HG02623 (cell line): Measurements from ENCODE around the gene GFOD1.

ENCODE experiments used
- ATAC-seq: cut with Tn5 transposase; IDR thresholded peaks from one replicate; pipeline ENCODE4 v1.9.1; 2021; ENCODE audit warnings: moderate library complexity; ENCODE audit not compliant: unreplicated experiment

Gene GFOD1

GRCh38 chr6:13383328-13384163, 103.9 kb downstream of the GFOD1 start:
- ATAC-seq: peak; percentile 94

GRCh38 chr6:13380761-13381160, 106.6 kb downstream of the GFOD1 start:
- ATAC-seq: no peak

- no peak for ATAC-seq
These were observed 108.5 kb downstream of the GFOD1 start for GRCh38 chr6:13378669-13379590.

DNA sequence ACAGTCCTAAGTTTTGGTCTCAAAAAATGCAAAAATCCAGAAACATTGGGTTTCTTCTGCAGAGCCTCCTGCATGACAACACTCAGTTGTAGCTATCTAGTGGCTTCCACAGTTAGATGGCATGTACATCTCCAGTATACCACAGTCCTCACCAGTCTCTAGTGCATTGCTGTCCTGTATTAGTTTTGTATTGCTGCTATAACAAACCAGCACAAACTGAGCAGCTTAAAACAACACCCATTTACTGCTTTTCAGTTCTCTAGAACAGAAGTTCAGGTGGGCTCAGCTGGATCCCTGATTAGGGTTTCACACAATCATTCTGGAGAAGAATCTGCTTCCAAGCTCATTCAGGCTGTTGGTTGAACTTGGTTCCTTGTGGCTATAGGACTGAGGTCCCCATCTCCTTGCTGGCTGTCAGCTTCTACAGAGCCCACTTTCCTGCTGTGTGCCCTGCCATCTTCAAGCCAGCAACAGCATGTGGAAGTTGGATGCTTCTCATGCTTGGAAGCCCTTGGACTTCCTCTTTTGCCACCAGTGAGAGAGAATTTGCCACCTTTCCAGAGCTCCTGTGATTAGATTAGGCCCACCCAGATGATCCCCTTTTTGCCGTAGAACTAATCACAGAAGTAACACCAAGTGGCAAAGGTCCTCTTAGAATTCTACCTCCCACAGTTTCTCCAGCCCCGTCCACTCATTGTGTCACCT, 110.2 kb downstream of the GFOD1 start:
- ATAC-seq: no peak

GRCh38 chr6:13375360-13375878, 112.0 kb downstream of the GFOD1 start:
- ATAC-seq: no peak

- no peak for ATAC-seq
These were observed 113.5 kb downstream of the GFOD1 start for GRCh38 chr6:13373919-13374318.

- no peak for ATAC-seq
These were observed 113.9 kb downstream of the GFOD1 start for GRCh38 chr6:13373488-13373886.

DNA sequence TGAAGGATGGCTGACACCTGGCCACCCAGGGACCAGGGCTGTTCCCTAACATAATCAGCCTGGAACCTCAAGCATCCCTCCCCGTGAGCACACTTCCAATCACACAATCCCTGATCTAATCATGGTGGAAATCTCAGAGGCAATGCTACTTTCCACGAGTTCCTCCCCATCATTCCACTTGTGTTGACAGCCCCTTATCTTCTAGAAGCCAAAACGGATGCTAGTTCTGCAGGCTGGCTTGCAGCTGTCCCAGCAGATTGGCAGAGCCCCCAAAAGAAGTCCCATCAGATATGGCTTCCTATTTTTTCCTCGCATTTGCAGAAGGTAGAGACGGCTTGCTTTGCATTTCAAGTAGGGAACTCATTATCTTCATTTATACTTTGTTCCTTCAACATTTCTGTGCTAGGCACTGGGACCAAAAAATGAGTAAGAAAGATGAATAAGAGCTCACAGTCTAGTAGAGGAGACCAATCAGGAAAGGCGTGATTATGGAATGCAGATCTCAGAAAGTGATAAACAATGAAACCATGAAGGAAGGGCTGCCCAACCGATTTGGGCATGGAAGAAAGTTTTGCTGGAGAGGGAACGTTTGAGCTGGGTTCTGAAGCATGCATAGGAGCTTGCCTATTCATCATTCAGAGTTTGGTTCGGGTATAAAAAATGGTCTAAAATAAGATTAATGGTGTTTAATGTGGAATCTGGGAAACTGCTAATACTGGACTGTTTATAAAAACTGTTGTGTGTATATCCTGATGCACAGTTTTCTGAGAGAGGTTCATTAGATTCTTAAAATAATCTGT, 114.5 kb downstream of the GFOD1 start:
- no peak for ATAC-seq

GRCh38 chr6:13372076-13372475, 115.3 kb downstream of the GFOD1 start:
- no peak for ATAC-seq

GRCh38 chr6:13371421-13372072, 115.9 kb downstream of the GFOD1 start:
- ATAC-seq: no peak

DNA sequence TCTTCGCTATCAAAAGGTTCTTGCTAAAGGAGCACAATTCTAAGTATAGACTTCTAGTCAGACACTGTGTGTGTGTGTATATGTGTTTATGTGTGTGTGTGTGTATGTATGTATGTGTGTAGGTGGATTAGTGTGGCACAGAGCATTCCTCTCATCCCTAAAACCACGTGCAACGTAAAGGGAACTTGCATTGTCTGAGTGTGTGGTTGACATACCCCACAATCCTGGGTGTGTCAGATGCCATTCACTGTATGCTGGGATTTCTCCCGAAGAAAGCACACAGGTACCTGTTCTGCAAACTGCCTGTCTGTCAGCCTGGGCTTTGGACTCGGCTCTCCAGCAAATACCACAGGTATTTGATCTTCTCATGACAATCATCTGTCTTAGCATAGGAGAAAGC, 116.8 kb downstream of the GFOD1 start:
- no peak for ATAC-seq

GRCh38 chr6:13369591-13369990, 117.8 kb downstream of the GFOD1 start:
- no peak for ATAC-seq

DNA sequence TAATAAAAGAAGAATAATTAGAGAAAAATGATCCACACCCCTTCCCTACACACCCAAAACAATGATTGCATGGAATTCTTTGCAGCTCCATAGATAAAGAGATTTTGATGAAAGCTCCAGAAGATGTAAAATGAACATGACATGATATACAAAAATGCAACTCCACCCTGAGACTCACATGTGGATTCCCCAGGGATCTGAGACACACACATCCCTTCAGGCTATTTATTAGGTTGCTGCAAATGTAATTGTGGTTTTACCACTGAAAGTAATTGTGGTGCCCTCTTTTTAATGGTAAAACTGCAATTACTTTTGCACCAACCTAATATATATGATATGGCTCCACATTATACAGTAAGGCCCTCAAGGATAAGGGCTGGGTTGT, 118.7 kb downstream of the GFOD1 start:
- no peak for ATAC-seq

DNA sequence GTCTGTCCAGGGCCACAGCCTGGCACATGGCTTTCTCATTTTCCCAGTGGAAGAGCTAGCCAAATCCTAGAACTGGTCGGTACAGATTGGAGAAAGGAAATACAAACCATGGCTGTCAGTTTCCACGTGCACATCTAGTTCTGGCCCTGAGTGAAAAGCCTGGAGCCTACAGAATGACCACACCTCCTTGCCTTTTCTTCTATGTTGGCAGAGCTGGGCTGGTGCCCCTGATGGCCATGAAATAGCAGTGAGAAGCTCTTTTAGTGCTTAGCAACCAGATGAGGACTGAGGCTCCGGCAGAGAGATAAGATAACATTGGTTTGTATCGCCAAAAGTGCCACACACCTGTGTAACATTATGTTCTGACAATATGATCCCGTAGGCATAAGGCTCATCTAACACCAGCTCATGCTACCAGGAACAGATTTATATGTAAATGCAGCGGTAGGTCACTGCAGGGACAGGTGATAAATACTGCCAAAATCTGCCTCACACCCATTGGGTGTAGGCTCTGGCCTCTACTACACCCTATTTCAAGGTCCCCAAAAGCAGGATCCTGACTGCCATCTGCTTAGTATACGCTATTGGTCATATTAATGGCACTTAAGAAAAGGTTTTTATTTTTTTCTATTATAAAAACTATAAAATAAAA, 119.2 kb downstream of the GFOD1 start:
- no peak for ATAC-seq

DNA sequence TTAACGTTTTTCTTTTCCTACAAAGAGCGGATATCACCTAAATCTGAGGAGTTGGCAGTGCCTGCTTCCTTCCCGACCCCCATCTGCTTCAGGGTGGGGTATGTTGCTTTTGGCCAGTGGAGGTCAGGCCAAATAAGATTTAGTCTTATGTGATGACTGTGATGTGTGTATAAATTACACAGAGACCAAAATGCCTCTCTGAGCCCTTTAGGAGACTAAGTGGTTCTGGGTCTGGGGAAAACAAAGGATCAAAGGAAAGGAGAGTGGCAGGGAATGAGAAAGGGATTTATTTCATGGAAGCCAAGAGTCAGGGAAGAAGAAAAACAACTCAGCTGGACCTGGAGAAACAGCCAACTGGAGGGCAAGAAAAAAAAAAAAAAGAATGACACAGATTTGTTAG, 120.0 kb downstream of the GFOD1 start:
- ATAC-seq: no peak

GRCh38 chr6:13365320-13365719, 122.1 kb downstream of the GFOD1 start:
- no peak for ATAC-seq

DNA sequence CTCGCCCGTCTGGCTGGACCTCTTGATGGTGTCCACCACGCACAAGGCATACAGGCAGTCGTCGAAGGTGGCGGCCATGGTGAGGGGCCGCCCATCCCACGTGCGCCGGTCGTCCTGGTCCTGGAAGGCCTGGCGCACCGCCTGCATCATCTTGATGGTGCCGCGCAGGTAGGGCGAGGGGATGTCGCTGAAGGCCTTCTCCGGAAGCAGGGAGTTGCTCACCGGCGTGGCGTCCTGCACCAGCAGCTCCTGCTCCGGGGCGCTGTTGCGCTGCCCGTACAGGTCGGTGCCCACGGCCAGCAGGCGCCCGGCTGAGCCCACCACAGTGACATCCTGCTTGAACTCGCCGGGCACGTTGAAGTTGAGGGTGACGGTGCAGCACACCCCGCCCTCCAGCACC, 122.6 kb downstream of the GFOD1 start:
- no peak for ATAC-seq

- ATAC-seq: no peak
These were observed 125.0 kb downstream of the GFOD1 start for GRCh38 chr6:13362412-13362811.
